Left lobe of liver (tissue), 2 donors: ENCODE data around the gene BICC1. TPM values are rescaled to one million over a fixed set of nuclear protein-coding genes. Genes with fewer than 3 reads are reported as not detected.

Experiments used
- ATAC-seq: fragments of 200-7000 bp; cut with Tn5 transposase; one replicate; pipeline ENCODE4 v1.9.1; 2020; ENCODE audit warnings: mild to moderate bottlenecking, moderate library complexity
- DNase-seq: peaks from one replicate; pipeline ENCODE4 v3.0.0-alpha.2; 2020; ENCODE audit warnings: low spot score
- total RNA-seq: library from RNA; stranded (reverse); gene quantifications from one replicate; pipeline ENCODE4 v1.2.1, GENCODE V29; 2021
- donor health status: DM: no; HTN: no; CAD: no; lungs with moderate emphysema.
- donor health status: DM: no; HTN: yes; CAD: no.

The BICC1 gene
- total RNA-seq, 1 donor from 2014 or later = 1.6 TPM

DNA sequence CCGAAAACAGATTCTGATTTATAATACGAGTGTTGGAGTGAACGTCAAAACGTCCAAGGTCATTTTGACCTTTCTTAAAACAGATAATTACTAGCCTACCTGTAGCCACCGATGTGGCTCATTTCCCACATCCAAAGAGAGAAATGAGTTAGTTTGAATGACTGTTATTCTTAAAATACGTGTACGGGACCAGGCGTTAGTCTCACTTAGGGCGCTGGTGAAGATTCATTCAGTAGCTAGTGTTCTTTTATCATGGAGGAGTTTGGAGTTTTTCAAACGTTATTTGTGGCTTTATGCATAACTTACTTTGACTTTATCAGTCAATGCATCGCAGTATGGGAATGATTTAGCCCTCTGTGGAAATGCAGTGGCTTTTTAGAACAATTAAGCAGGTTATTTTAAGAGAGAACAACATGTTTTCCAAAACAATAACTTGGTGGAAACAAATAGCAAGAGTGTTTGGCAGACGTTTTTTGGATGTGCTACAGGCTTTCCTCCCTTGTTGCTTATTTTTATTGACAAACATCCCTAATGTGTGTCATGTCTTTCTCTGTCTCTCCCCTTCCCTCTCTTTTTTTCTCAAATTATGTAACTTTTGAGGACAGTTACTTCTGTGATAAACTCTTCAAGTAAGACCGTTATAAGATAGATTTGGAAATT is 1.6 kb downstream of the BICC1 start:
- DNase-seq (no peak), ATAC-seq (no peak)

- ATAC-seq (no peak), DNase-seq (no peak)
Observed at GRCh38 chr10:58515291-58515941, 2.7 kb downstream of the BICC1 start.

DNA sequence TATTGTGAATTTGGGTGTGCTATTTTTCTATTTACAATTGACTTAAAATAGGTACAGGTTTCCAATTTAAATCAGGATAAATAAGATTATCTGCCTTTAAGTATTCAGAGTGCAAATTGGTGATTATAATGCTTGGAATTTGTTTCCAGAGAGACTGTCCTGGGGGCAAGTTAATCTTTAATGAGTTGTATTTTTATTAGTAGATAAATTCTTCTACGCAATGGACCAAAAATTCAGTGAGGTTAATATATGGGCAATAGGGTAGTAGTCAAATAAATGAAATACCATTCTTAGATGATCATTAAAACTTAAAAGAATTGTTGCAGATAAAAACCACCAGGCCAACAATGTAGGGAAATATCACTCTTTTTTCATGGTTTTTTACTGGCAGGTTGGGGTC is 3.4 kb downstream of the BICC1 start:
- ATAC-seq (no peak), DNase-seq (no peak)

DNA sequence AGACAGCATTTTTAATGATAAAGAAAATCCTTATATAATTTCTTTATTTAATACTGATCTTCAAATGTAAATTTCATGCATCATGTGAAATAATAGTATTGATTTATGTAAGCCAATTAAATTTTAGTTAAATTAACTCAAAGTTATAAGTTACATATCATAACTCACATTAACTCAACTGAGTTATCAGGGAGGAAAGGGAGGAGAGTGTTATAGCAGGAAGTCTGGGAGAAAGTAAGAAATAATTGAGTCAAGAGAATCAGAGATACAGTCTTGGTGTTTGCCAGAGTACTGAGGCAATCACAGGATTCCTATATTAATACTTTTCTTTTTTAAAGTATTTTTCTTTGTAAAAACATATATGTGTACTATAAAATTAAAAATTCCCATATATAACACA is 4.0 kb downstream of the BICC1 start:
- no peak for DNase-seq
- ATAC-seq = no peak

GRCh38 chr10:58517081-58517480 is 4.4 kb downstream of the BICC1 start:
- DNase-seq (no peak), ATAC-seq (no peak)

- DNase-seq = no peak
- ATAC-seq = no peak
Observed at GRCh38 chr10:58517491-58518355, 5.1 kb downstream of the BICC1 start.

DNA sequence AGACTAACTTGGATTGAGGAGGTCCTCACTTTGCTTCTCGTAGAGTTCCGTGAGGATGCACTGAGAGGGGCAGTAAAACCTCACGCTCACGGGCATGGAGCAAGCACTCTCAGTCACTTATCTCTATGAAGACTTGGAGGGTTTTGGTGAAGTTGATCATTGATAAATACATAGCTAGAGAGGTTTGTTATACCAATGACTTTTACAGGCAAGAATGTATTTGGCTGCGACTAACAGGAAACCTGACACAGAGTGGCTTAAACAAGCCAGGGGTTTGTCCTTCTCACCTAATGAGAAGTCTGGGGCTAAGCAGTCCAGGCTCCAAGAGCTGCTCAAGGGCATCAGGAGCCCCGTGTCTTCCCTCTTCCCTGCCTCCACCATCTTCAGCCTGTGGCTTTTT is 6.1 kb downstream of the BICC1 start:
- DNase-seq (no peak), ATAC-seq (peak; percentile 15)

DNA sequence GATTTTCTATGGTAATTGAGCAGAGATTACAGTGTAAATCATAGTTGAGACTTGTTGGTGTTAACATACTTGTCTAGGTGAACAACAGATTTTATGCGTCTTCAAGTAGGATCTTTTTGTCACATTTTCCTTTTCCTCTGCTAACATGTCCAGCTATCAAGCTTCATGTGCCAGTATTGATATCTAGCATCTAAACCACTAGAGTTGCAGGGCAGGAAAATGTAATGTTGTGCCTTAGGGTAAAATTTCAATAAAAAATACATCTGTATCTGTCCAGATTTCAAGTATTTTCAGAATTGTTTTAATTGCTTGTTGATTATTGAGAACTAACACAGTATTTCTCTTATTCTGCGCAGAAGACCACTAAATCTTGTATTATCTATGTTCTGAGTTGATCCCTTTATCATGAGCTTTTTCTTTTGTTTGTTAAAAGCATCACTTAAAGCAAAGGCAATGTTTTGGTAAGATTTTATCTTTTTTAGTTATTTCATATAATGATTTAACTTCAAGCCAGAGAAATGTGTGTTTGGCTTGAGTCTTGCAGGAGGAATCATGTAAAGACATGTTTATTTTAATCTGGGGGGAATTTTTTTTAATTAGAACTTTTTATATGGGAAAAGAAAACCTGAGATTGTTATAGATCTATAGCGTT is 16.5 kb downstream of the BICC1 start:
- ATAC-seq (no peak), DNase-seq (no peak)

DNA sequence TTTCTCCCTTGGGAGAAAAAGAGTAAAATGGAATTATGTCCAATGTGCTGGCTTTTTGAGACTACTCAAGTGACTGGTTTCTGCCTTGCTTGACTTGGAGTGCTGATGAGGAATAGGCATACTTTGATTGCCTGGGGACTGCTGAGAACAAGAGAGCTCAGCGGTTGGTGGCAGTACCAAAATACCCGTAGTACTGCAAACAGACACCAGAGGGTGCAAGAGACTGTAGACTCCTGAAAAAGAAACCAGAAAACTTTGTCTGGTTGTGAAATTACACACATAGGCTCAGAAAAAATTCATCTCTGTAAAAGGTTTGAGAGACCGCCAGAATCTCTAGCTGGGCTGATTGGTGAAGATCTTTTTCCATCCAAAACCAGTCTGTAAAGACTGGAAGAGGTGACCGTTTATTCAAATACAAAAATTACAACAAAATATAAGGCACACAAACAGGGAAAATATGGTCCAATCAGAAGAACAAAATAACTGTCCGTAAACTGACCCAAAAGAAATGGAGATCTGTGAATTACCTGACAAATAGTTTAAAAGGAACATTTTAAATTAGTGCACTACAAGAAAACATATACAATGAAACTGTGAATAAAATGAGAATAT is 18.5 kb downstream of the BICC1 start:
- DNase-seq (peak; percentile 53), ATAC-seq (peak; percentile 99)

DNA sequence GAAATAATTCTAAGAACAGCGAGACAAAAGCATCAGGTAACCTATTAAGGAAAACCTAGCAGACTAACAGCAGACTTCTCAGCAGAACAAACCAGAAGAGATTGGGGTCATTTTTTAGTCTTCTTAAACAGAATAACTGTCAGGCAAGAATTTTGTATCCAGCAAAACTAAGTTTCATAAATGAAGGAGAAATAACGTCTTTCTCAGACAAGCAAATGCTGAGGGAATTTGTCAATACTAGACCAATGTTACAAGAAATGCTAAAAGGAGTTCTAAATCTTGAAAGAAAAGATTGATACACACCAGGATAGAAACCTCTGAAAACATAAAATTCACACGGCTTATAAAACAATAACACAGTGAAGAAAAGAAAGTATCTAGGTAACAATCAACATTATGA is 22.6 kb downstream of the BICC1 start:
- DNase-seq = no peak
- no peak for ATAC-seq

GRCh38 chr10:58543141-58543540 is 30.5 kb downstream of the BICC1 start:
- no peak for DNase-seq
- no peak for ATAC-seq

GRCh38 chr10:58544135-58544534 is 31.5 kb downstream of the BICC1 start:
- no peak for DNase-seq
- no peak for ATAC-seq

GRCh38 chr10:58545427-58545826 is 32.8 kb downstream of the BICC1 start:
- ATAC-seq (no peak), DNase-seq (no peak)

DNA sequence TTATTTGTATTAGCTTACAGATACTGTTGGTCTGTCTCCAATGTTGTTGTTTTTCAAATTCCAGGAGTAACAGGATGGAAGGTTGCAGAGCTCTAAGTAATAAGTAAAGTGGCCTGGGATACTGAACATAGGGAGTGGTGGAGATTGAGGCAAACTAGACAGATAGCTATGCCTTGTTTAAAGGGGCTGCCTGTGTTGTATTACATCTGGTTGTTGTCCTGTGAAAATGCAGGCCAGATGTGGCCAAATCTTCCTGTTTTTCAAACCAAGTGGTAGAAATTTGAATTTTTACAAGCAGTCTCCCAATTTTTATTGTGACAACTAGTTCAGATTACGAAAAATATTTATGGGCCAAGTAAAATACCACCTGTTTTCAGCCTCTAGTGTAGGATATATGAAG is 33.5 kb downstream of the BICC1 start:
- ATAC-seq = no peak
- no peak for DNase-seq

DNA sequence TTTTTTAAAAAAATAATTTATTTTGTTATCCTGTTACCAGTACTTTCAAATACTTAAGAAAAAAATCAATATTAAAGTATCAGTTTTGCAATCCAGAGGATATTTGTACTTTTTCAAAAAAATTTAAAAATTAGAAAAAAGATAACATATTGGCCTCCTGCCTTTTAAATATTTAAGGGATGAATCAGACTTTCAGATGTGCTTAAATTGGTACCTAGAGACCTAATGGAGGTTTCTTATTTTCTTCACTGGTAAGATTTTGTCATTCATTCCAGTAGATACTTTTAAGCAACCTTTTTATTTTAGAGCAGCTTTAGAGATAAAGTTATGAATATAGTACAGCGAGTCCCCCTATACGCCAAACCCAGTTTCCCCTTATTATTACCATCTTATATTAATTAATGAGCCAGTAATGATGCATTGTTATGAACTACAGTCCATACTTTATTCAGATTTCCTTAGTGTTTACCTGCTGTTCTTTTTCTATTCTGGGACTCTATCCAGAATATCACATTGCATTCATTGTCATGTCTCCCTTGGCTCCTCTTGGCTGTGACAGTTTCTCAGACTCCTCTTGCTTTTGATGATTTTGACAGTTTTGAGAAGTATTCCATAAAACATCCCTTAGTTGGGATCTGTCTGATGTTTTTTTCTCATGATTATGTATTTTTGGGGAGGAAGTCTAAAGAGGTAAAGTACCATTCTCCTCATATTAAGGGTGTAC is 34.2 kb downstream of the BICC1 start:
- DNase-seq (no peak), ATAC-seq (no peak)

- ATAC-seq = no peak
- DNase-seq = no peak
Observed at GRCh38 chr10:58547963-58548362, 35.3 kb downstream of the BICC1 start.

- ATAC-seq (no peak), DNase-seq (no peak)
Observed at GRCh38 chr10:58554316-58554715, 41.6 kb downstream of the BICC1 start.

- DNase-seq = no peak
Observed at GRCh38 chr10:58555170-58555929, 42.7 kb downstream of the BICC1 start.

GRCh38 chr10:58555930-58556311 is 43.2 kb downstream of the BICC1 start:
- DNase-seq (no peak), ATAC-seq (peak; percentile 20)

More at GRCh38 chr10:58555170-58555929, 42.7 kb downstream of the BICC1 start:
- ATAC-seq = peak; percentile 36
